NT2/D1 (cell line): Measurements from ENCODE around the gene PRKCG.
A peak's percentile ranks its signal among the peaks of the same experiment; 100 is the strongest.

ENCODE experiments used
- DNase-seq: peaks from one replicate; pipeline ENCODE4 v3.0.0-alpha.2; 2011; ENCODE audit warnings: low read depth, low spot score
- H3K27me3 ChIP-seq: 2 replicates; pipeline ENCODE4 v1.6.0; 2011; ENCODE audit warnings: mild to moderate bottlenecking; ENCODE audit not compliant: insufficient read length, insufficient read depth
- H3K36me3 ChIP-seq: 2 replicates; pipeline ENCODE4 v1.6.1; 2011; ENCODE audit warnings: mild to moderate bottlenecking, low read length, mixed read lengths; ENCODE audit not compliant: insufficient read depth, insufficient read length
- H3K4me1 ChIP-seq: 2 replicates; pipeline ENCODE4 v1.5.1; 2011; ENCODE audit not compliant: insufficient read depth, insufficient read length
- H3K4me3 ChIP-seq: 2 replicates; pipeline ENCODE4 v1.5.1; 2011; ENCODE audit warnings: low read depth; ENCODE audit not compliant: insufficient read length
- H3K9ac ChIP-seq: 2 replicates; pipeline ENCODE4 v1.6.0; 2011; ENCODE audit warnings: low read depth; ENCODE audit not compliant: insufficient read length
- H3K9me3 ChIP-seq: 2 replicates; pipeline ENCODE4 v1.5.1; 2011; ENCODE audit warnings: mild to moderate bottlenecking, low read length; ENCODE audit not compliant: insufficient read depth
- SUZ12 ChIP-seq: IDR thresholded peaks from 2 replicates; pipeline ENCODE4 v1.6.1; 2011; ENCODE audit not compliant: insufficient read length, insufficient read depth; ENCODE audit errors: extremely low read depth
- YY1 ChIP-seq: IDR thresholded peaks from 2 replicates; pipeline ENCODE4 v1.6.1; 2011; ENCODE audit not compliant: insufficient read length, insufficient read depth
- ZNF274 ChIP-seq: IDR thresholded peaks from 2 replicates; pipeline ENCODE4 v1.6.1; 2011; ENCODE audit warnings: mild to moderate bottlenecking, low read depth, low read length

PRKCG gene

DNA sequence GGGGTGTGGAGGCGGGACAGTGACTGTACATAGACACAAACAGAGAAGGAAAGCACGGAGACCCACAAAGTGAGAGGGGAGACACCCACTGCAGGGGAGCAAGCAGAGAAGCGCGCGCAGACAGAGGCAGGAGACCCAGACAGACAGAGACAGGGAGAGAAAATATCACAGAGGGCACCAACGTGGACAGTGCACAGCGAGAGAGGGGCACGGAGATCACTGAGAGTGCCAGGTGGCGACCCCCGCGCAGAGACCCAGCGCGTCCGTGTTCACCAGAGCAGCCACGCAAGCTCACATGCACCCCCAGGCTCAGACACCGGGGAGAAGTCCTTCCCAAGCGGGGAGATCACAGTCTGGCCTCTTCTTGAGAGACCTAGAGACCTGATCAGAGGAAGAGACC lies 25.7 kb downstream of the PRKCG start:
- no peaks in the 10 kb centered on the region for H3K36me3 ChIP-seq
- H3K4me1 ChIP-seq, result no peaks in the 10 kb centered on the region
- no peak for TF ChIP-seq ZNF274
- no peak for TF ChIP-seq YY1
- TF ChIP-seq SUZ12, result no peak
- H3K27me3 ChIP-seq, result peaks cover 47% of the 10 kb centered on the region
- H3K9me3 ChIP-seq, result no peaks in the 10 kb centered on the region
- peak overlapping the region; percentile 61 for H3K4me3 ChIP-seq
- peak overlapping the region; percentile 80 for H3K9ac ChIP-seq
- no peak for DNase-seq

DNA sequence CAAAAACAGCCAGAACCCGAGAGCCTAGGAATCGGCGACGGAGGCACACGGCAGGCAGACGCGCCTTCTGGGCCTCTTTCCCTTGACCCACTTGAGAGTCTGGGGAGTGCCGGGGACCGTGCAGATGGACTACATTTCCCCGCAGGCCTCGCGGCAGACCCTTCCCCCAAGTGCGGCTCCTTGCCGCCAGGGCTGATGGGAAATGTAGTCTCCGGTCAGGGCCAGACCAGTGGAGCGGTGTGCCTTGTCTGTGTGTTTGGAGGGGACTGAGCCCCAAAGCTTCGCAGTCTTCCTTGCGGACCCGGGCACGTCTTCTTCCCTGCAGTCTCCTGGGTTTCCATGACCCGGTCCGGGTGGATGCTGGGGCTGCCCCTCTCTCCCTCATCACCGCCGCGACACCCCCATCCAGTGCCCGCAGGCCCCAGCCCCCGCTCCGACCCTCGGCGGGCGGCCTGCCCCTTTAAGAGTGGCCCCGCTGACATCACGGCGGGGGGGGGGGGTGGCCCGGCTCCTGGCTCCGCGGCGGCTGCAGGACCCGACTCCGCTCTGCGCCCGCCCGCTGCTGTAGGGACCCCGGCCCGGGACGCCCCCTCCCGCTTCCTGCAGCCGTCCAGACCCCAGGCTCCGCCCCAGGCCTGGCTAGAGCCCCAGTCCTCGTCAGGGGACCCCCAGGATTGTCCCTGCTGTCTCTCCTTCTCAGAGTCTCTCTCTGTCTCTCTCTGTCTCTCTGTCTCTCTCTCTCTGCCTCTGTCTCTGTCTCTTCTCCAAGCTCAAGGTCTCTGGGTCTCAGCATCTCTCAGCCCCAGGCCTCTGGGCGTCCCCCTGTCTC lies 26.3 kb downstream of the PRKCG start:
- TF ChIP-seq ZNF274, result no peak
- TF ChIP-seq SUZ12, result no peak
- no peak for TF ChIP-seq YY1
- DNase-seq, result peak; percentile 62
- peaks cover 47% of the 10 kb centered on the region for H3K27me3 ChIP-seq
- H3K9ac ChIP-seq, result peak overlapping the region; percentile 80
- no peaks in the 10 kb centered on the region for H3K9me3 ChIP-seq
- H3K36me3 ChIP-seq, result no peaks in the 10 kb centered on the region
- H3K4me1 ChIP-seq, result no peaks in the 10 kb centered on the region
- peak overlapping the region; percentile 61 for H3K4me3 ChIP-seq

DNA sequence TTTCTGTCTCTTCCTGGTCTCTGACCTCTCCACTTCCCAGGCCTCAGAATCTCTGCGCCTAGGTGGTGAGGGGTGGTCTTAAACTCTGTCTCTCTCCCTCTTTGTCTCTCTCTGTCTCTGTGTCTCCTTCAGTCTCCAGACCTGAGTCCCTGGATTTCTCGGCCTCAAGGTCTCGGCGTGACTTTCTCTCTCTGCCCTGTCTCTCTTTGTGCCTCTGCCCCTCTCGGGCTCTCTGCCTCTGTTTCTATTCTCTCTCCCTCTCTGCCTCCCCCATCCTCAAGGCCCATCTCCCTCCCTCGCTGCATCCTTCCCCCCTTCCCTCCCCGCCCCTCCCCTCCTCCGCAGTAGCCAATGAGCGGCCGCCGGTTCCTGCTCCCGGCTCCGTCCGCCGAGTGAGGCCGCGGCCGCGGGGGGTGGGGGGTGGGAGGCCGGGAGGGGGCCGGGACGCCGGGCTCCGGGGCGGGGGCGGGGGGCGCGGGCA lies 27.0 kb downstream of the PRKCG start, which contains the start of gene CACNG7:
Gene CACNG7, plus strand, starts transcription at position 344 of the 481 bp plus-strand sequence. CDS start 3,554 bp downstream, outside the sequence.
- no peak for DNase-seq
- Histone ChIP-seq H3K27me3 (peaks cover 47% of the 10 kb centered on the region), H3K9ac (peak within 1 kb of the TSS; percentile 81), H3K4me1 (no peaks in the 10 kb centered on the region), H3K9me3 (no peaks in the 10 kb centered on the region), H3K4me3 (peak within 1 kb of the TSS; percentile 75), H3K36me3 (no peaks in the 10 kb centered on the region)
- no peak for TF ChIP-seq YY1
- TF ChIP-seq ZNF274, result no peak
- no peak for TF ChIP-seq SUZ12

DNA sequence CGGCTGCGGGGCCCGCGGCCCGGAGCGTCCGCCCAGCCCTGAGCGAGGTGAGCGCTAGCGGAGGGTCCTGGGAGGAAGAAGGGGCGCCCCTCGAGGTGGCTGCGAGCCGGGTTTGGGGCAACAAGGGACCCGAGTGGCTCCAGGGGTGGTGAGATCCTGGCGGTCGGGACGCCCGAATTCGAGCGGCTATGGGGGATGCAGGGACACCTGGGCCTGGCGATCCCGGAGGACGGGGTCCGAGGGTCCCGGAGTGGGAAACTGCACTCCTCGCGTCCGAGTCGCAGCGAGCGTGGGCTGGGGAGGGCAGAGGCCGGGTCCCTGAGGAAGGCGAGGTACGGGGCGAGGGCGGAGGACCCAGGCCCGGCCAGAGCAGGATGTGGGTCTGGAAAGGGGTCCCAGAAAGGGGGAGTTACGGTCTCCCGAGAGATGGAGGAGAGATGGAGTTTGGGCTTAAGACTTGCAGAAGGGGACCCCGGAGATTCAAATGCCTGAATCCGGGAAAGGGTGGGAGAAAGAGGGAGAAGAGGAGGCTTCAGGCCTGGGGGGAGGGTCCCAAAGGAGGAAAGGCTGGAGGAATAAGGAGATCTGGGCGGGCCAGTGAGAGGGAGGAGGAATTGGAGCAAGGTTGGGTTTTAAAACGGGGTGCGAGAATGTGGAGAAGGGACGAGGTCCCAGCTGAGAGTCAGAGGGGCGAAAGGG lies 27.6 kb downstream of the PRKCG start:
- H3K9me3 ChIP-seq, result no peaks in the 10 kb centered on the region
- H3K9ac ChIP-seq, result peak overlapping the region; percentile 81
- peak overlapping the region; percentile 75 for H3K4me3 ChIP-seq
- peaks cover 43% of the 10 kb centered on the region for H3K27me3 ChIP-seq
- no peak for DNase-seq
- no peaks in the 10 kb centered on the region for H3K36me3 ChIP-seq
- H3K4me1 ChIP-seq, result no peaks in the 10 kb centered on the region
- TF ChIP-seq ZNF274, result no peak
- TF ChIP-seq YY1, result no peak
- TF ChIP-seq SUZ12, result no peak

DNA sequence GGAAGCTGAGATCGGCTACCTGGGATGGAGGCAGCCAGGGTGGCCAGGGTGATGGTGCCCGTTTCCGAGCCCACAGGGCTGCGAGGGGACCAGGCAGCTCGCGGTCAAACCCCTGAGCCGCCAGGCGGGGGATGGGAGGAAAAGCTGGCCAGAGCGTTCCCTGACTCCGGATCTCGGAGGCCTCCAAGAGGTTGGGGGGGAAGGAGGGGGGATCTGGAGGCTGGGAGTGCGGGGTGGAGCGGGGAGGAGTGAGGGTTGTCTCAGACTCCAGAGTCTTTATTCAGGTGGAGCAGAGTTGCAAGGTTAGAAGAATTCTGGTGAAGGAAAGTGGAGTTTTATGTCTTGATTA lies 28.1 kb downstream of the PRKCG start:
- peak overlapping the region; percentile 81 for H3K9ac ChIP-seq
- H3K27me3 ChIP-seq, result peaks cover 39% of the 10 kb centered on the region
- no peak for DNase-seq
- H3K4me3 ChIP-seq, result peak overlapping the region; percentile 75
- no peaks in the 10 kb centered on the region for H3K4me1 ChIP-seq
- H3K36me3 ChIP-seq, result no peaks in the 10 kb centered on the region
- no peaks in the 10 kb centered on the region for H3K9me3 ChIP-seq
- TF ChIP-seq ZNF274, result no peak
- TF ChIP-seq SUZ12, result no peak

DNA sequence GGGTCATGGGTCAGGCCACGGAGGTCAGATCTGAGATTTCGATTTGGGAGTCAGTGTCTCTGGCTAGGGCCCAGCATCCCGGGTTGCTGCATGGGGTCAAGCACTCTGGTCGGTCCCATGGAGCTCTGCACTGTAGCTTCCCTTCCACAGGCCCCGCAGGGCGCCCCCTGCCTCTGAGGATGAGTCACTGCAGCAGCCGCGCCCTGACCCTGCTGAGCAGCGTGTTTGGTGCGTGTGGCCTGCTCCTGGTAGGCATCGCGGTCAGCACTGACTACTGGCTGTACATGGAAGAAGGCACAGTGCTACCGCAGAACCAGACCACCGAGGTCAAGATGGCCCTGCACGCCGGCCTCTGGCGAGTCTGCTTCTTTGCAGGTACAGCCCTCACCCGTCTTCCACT lies 30.7 kb downstream of the PRKCG start:
- H3K4me3 ChIP-seq, result no peak overlapping the region
- no peak overlapping the region for H3K9ac ChIP-seq
- TF ChIP-seq YY1 (no peak), SUZ12 (no peak), ZNF274 (no peak)
- H3K9me3 ChIP-seq, result no peaks in the 10 kb centered on the region
- H3K4me1 ChIP-seq, result no peaks in the 10 kb centered on the region
- H3K27me3 ChIP-seq, result peaks cover 19% of the 10 kb centered on the region
- DNase-seq, result no peak
- H3K36me3 ChIP-seq, result no peaks in the 10 kb centered on the region

DNA sequence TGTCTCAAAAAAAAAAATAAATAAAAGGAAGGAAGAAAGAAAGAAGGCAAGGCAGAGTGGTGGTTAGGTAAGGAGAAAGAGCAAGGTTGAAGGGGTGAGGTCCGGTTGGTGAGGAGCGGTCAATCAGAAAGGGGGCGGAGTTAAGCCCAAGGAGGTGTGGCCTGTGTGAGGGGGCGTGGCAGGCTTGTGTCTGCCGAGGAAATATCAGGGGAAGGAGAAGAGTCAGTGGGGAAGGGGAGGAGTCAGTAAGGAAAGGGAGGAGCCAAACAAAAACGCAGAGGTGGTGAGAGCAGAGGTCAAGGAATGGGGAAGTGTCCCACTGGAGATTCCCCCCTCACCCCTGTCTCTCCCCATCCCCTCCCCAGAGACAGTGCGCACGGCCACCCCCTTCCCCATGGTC lies 33.0 kb downstream of the PRKCG start:
- Histone ChIP-seq H3K36me3 (no peaks in the 10 kb centered on the region), H3K4me1 (no peaks in the 10 kb centered on the region), H3K9me3 (no peaks in the 10 kb centered on the region), H3K27me3 (peaks cover 10% of the 10 kb centered on the region), H3K4me3 (no peak overlapping the region), H3K9ac (no peak overlapping the region)
- no peak for TF ChIP-seq SUZ12
- no peak for TF ChIP-seq ZNF274
- no peak for TF ChIP-seq YY1
- no peak for DNase-seq
